ENCODE results near the gene SPEN.

GRCh38 chr1:15874471-15874870, 27.0 kb downstream of the SPEN start:
- TF ChIP-seq CTCF (IDR thresholded peaks at IDR 0.05) (no peak), POLR2A (IDR thresholded peaks at IDR 0.05) (no peak)
